HL-60 (cell line): ENCODE data around the gene CST4.
A peak's percentile ranks its signal among the peaks of the same experiment; 100 is the strongest.
"Not testable (repeated sequence)": the region's sequence is repeated elsewhere in the genome, so short reads cannot be mapped to it uniquely, and the experiment has no call there.

Experiments
- DNase-seq, 2 experiments: peaks; one replicate each; pipeline ENCODE4 v3.0.0-alpha.2; 2010 to 2020; ENCODE audit warnings: low read depth in 1 of 2, low spot score in 1 of 2
- H3K27ac ChIP-seq: fragments of 250-450 bp; sonication (Bioruptor Pico); replicated peaks from 2 replicates; pipeline ENCODE4 v1.5.1; 2020; ENCODE audit warnings: mild to moderate bottlenecking, moderate library complexity
- H3K27me3 ChIP-seq: fragments of 250-450 bp; sonication (Bioruptor Pico); 2 replicates; pipeline ENCODE4 v1.5.1; 2021; ENCODE audit warnings: mild to moderate bottlenecking, moderate library complexity; ENCODE audit not compliant: insufficient read depth, poor library complexity, severe bottlenecking
- H3K4me3 ChIP-seq: replicated peaks from 2 replicates; pipeline ENCODE4 v1.5.1; 2011; ENCODE audit warnings: mild to moderate bottlenecking, control low read depth, low read length; ENCODE audit not compliant: insufficient read depth
- GABPA ChIP-seq: IDR thresholded peaks from 2 replicates; pipeline ENCODE4 v1.6.1; 2012; ENCODE audit warnings: low read depth
- POLR2AphosphoS5 ChIP-seq: IDR thresholded peaks from 2 replicates; pipeline ENCODE4 v1.6.1; 2012; ENCODE audit warnings: low read depth
- SPI1 ChIP-seq: IDR thresholded peaks from 2 replicates; pipeline ENCODE4 v1.6.1; 2012; ENCODE audit warnings: low read depth, mild to moderate bottlenecking, borderline replicate concordance
- TF ChIP-seq, protein P1 (sequence below): IDR thresholded peaks from one replicate; pipeline ENCODE4 v1.5.1; 2011; ENCODE audit warnings: low read length, control low read depth, inconsistent platforms; ENCODE audit not compliant: insufficient read depth
- TF ChIP-seq, protein P2 (sequence below): IDR thresholded peaks from 2 replicates; pipeline ENCODE4 v1.6.1; 2012; ENCODE audit warnings: low read depth; ENCODE audit not compliant: insufficient replicate concordance

CST4 gene

DNA sequence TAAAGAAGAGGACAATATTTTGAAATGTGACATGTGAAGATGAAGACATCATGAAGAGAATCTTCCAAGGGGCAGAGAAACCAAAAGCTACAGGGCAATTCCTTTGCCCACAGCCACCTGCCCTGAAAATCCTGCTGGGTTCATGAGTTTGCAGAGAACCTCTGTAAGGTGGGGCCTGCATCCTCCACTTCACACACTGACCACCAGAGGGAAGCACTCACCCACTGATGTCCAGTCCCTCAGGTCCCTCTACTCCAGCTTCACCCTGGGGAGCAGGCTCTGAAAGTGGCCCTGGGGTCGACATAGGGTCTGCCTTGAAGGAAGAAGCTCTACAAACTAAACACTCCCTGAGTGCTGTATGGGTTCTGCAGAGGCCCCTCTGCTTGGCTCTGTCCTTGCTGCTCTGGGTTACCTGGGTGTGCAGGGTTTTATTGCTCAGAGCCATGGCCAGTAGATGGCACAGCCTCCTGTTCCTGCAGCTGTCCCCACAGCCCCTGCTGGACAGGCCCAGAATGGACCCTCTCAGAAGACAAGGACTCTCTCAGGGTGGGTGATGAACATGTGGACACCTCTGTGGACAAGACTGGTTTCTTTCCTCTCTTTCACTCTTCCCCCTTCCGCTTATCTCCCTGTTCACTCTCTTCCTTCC is 34.9 kb upstream of the CST4 start:
- not testable (repeated sequence) for H3K27me3 ChIP-seq, H3K4me3 ChIP-seq, H3K27ac ChIP-seq
- DNase-seq, result peak in 1 of 2 experiments; percentile 38
- TF ChIP-seq, protein P1, sequence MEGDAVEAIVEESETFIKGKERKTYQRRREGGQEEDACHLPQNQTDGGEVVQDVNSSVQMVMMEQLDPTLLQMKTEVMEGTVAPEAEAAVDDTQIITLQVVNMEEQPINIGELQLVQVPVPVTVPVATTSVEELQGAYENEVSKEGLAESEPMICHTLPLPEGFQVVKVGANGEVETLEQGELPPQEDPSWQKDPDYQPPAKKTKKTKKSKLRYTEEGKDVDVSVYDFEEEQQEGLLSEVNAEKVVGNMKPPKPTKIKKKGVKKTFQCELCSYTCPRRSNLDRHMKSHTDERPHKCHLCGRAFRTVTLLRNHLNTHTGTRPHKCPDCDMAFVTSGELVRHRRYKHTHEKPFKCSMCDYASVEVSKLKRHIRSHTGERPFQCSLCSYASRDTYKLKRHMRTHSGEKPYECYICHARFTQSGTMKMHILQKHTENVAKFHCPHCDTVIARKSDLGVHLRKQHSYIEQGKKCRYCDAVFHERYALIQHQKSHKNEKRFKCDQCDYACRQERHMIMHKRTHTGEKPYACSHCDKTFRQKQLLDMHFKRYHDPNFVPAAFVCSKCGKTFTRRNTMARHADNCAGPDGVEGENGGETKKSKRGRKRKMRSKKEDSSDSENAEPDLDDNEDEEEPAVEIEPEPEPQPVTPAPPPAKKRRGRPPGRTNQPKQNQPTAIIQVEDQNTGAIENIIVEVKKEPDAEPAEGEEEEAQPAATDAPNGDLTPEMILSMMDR, result peak; percentile 36

DNA sequence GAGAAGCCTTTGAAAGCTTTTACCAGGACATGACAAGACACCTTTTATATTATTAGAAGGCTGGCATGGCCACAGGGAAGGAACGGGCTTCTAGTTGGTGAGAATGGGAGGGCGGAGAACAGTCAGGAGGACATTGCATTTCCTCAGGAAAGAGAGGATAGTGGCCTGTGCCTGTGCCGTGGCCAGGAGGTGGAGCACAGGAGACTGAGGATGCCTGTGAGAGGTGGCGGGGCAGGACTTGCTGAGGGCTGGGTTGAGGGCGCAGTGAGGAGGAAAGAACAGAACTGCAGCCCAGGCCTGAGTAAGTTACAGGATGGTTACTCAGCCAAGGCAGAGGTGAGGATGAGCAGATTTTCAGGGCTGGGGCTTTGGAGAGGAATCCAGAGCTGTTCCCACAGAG is 34.0 kb upstream of the CST4 start:
- not testable (repeated sequence) for H3K27ac ChIP-seq, H3K4me3 ChIP-seq, H3K27me3 ChIP-seq, DNase-seq

DNA sequence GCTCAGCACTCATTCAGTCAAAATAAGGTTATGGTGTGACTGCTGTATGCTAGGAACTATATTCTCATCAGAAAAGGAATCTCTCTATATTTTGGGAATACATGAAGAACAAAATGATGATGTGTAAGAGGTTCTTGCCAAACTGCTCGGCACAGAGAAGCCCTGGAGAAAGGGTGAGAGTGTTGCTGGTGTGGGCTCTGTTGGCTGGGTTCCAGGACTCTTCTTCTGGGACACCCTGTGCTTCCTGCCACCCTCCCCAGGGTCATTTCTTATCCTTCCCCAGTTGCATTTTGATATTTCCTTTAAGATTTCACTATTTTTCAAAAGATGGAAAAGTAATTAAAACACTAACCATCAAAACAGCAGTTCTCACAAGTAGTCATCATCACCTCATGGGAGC is 33.1 kb upstream of the CST4 start:
- Histone ChIP-seq H3K27me3 (no peaks in the 10 kb centered on the region), H3K27ac (no peak overlapping the region), H3K4me3 (no peak overlapping the region)
- no peak for DNase-seq
- no peak for TF ChIP-seq SPI1
- no peak for TF ChIP-seq GABPA
- TF ChIP-seq, protein P1, result no peak
- TF ChIP-seq, protein P2, sequence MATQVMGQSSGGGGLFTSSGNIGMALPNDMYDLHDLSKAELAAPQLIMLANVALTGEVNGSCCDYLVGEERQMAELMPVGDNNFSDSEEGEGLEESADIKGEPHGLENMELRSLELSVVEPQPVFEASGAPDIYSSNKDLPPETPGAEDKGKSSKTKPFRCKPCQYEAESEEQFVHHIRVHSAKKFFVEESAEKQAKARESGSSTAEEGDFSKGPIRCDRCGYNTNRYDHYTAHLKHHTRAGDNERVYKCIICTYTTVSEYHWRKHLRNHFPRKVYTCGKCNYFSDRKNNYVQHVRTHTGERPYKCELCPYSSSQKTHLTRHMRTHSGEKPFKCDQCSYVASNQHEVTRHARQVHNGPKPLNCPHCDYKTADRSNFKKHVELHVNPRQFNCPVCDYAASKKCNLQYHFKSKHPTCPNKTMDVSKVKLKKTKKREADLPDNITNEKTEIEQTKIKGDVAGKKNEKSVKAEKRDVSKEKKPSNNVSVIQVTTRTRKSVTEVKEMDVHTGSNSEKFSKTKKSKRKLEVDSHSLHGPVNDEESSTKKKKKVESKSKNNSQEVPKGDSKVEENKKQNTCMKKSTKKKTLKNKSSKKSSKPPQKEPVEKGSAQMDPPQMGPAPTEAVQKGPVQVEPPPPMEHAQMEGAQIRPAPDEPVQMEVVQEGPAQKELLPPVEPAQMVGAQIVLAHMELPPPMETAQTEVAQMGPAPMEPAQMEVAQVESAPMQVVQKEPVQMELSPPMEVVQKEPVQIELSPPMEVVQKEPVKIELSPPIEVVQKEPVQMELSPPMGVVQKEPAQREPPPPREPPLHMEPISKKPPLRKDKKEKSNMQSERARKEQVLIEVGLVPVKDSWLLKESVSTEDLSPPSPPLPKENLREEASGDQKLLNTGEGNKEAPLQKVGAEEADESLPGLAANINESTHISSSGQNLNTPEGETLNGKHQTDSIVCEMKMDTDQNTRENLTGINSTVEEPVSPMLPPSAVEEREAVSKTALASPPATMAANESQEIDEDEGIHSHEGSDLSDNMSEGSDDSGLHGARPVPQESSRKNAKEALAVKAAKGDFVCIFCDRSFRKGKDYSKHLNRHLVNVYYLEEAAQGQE, result no peak
- TF ChIP-seq POLR2AphosphoS5, result no peak

DNA sequence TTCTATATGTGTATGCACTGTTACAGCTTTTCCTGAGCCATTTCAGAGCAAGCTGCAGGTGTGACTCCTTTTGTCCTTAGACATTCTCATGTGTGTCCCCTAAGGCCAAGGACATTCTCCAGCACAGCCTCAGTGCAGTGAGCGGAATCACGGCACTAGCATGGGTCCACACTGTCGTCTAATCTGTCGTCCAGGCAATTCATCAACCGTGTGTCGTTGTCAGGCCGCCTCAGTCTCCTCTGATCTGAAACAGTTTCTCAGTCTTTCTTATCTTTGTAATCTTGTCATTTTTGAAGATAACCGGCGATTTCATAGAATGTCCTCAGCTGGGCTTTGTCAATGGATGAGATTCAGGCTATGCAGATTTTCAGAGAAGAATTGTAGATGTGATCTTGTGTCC is 30.5 kb upstream of the CST4 start:
- H3K27ac ChIP-seq, H3K27me3 ChIP-seq, DNase-seq, H3K4me3 ChIP-seq: not testable (repeated sequence)

DNA sequence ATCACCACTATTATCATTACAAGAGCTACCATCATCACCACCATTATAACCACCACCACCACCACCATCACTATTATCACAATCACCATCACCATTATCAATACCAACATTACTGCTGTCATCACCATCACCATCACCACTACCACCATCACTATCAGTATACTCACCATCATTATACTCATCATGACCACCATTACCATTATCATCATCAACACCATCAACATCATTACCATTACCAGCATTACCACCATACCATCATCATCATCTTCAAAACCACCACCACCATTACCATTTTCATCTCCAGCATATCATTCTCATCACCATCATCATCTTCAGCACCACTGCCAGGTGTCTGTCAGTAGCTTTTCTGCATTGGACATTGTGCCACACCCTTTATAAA is 22.9 kb upstream of the CST4 start:
- not testable (repeated sequence) for H3K4me3 ChIP-seq, H3K27ac ChIP-seq, DNase-seq, H3K27me3 ChIP-seq

DNA sequence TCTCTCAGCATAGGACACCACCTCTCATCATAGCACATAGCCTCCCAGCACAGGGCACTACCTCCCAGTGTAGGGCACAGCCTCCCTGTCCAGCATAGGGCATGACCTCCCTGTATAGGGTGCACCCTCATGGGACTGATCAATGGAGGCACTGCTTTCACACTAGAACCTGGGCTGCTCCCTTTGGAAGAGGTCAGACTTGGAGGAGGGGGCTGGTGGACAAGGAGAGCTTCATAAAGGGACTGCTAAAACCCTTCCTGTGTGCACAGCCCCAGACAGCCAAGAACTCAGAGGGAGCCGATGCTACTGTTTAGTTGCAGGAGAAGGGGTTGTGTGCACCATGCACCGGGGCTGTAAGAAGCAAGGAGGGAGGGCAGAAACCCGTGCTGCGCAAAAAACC is 21.9 kb upstream of the CST4 start:
- no peak overlapping the region for H3K27ac ChIP-seq
- H3K27me3 ChIP-seq, result no peaks in the 10 kb centered on the region
- no peak for DNase-seq
- no peak overlapping the region for H3K4me3 ChIP-seq
- TF ChIP-seq, protein P2, result no peak
- TF ChIP-seq POLR2AphosphoS5, result no peak
- TF ChIP-seq GABPA, result no peak
- TF ChIP-seq, protein P1, result no peak
- TF ChIP-seq SPI1, result no peak
